GM12892 (cell line): ENCODE results near the gene COL23A1.

Experiments
- POLR2A ChIP-seq: IDR thresholded peaks from 2 replicates; pipeline ENCODE4 v1.6.1; 2011; ENCODE audit warnings: low read depth, low read length, control low read depth
- POLR2AphosphoS5 ChIP-seq: IDR thresholded peaks from 2 replicates; pipeline ENCODE4 v1.6.1; 2011; ENCODE audit warnings: low read depth, low read length, control low read depth
- TAF1 ChIP-seq: IDR thresholded peaks from 2 replicates; pipeline ENCODE4 v1.6.1; 2011; ENCODE audit warnings: low read depth, mild to moderate bottlenecking, control low read depth, low read length, borderline replicate concordance

GRCh38 chr5:178376921-178377582, 213.1 kb downstream of the COL23A1 start:
- TF ChIP-seq POLR2AphosphoS5 (no peak), POLR2A (no peak), TAF1 (no peak)
